ENCODE data around the gene FARP2.

- TF ChIP-seq CTCF (IDR thresholded peaks at IDR 0.05) (no peak), POLR2A (IDR thresholded peaks at IDR 0.05) (no peak), POLR2AphosphoS5 (IDR thresholded peaks at IDR 0.05) (no peak)
These were observed 159.1 kb downstream of the FARP2 start for GRCh38 chr2:241514986-241515737.
